HL-60 (cell line): ENCODE data around the gene RAP1GAP2.

Experiments used
- DNase-seq, 2 experiments: peaks; one replicate each; pipeline ENCODE4 v3.0.0-alpha.2; 2010 to 2020; ENCODE audit warnings: low read depth in 1 of 2, low spot score in 1 of 2
- H3K27ac ChIP-seq: fragments of 250-450 bp; sonication (Bioruptor Pico); replicated peaks from 2 replicates; pipeline ENCODE4 v1.5.1; 2020; ENCODE audit warnings: mild to moderate bottlenecking, moderate library complexity
- H3K27me3 ChIP-seq: fragments of 250-450 bp; sonication (Bioruptor Pico); 2 replicates; pipeline ENCODE4 v1.5.1; 2021; ENCODE audit warnings: mild to moderate bottlenecking, moderate library complexity; ENCODE audit not compliant: insufficient read depth, poor library complexity, severe bottlenecking
- H3K4me3 ChIP-seq: replicated peaks from 2 replicates; pipeline ENCODE4 v1.5.1; 2011; ENCODE audit warnings: mild to moderate bottlenecking, control low read depth, low read length; ENCODE audit not compliant: insufficient read depth
- GABPA ChIP-seq: IDR thresholded peaks from 2 replicates; pipeline ENCODE4 v1.6.1; 2012; ENCODE audit warnings: low read depth
- POLR2AphosphoS5 ChIP-seq: IDR thresholded peaks from 2 replicates; pipeline ENCODE4 v1.6.1; 2012; ENCODE audit warnings: low read depth
- REST ChIP-seq: IDR thresholded peaks from 2 replicates; pipeline ENCODE4 v1.6.1; 2012; ENCODE audit warnings: low read depth; ENCODE audit not compliant: insufficient replicate concordance
- SPI1 ChIP-seq: IDR thresholded peaks from 2 replicates; pipeline ENCODE4 v1.6.1; 2012; ENCODE audit warnings: low read depth, mild to moderate bottlenecking, borderline replicate concordance
- TF ChIP-seq, protein P1 (sequence below): IDR thresholded peaks from one replicate; pipeline ENCODE4 v1.5.1; 2011; ENCODE audit warnings: low read length, control low read depth, inconsistent platforms; ENCODE audit not compliant: insufficient read depth

RAP1GAP2 gene

GRCh38 chr17:2959371-2960130, 163.3 kb downstream of the RAP1GAP2 start:
- TF ChIP-seq POLR2AphosphoS5 (no peak), REST (no peak), SPI1 (no peak), GABPA (no peak)
- TF ChIP-seq, protein P1, sequence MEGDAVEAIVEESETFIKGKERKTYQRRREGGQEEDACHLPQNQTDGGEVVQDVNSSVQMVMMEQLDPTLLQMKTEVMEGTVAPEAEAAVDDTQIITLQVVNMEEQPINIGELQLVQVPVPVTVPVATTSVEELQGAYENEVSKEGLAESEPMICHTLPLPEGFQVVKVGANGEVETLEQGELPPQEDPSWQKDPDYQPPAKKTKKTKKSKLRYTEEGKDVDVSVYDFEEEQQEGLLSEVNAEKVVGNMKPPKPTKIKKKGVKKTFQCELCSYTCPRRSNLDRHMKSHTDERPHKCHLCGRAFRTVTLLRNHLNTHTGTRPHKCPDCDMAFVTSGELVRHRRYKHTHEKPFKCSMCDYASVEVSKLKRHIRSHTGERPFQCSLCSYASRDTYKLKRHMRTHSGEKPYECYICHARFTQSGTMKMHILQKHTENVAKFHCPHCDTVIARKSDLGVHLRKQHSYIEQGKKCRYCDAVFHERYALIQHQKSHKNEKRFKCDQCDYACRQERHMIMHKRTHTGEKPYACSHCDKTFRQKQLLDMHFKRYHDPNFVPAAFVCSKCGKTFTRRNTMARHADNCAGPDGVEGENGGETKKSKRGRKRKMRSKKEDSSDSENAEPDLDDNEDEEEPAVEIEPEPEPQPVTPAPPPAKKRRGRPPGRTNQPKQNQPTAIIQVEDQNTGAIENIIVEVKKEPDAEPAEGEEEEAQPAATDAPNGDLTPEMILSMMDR, result no peak
- DNase-seq, result no peak
- Histone ChIP-seq H3K27me3 (no peaks in the 10 kb centered on the region), H3K27ac (no peak overlapping the region), H3K4me3 (no peak overlapping the region)

DNA sequence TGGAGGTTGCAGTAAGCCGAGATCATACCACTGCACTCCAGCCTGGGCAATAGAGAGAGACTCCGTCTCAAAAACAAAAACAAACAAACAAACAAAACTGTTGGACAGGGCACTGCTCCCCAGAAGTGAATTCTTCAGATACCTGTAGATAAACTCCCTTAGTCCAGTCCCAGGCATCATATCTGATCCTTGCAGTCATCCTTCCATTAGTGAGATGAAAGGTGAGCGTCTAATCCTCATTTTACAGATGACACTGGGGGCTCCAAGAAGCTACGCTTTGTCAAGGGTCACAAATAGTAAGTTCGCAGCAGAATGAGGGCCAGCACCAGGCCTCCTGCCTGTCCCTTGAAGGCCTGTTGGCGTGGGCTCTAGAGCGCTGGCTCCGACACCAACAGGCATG, 165.2 kb downstream of the RAP1GAP2 start:
- TF ChIP-seq, protein P1, result no peak
- TF ChIP-seq GABPA (no peak), SPI1 (no peak), POLR2AphosphoS5 (no peak), REST (no peak)
- Histone ChIP-seq H3K4me3 (no peak overlapping the region), H3K27me3 (no peaks in the 10 kb centered on the region), H3K27ac (no peak overlapping the region)
- no peak for DNase-seq

- Histone ChIP-seq H3K4me3 (no peak overlapping the region), H3K27me3 (no peaks in the 10 kb centered on the region), H3K27ac (no peak overlapping the region)
- no peak for TF ChIP-seq POLR2AphosphoS5
- no peak for TF ChIP-seq GABPA
- no peak for TF ChIP-seq SPI1
- TF ChIP-seq REST, result no peak
- TF ChIP-seq, protein P1, result no peak
- no peak for DNase-seq
Measured at GRCh38 chr17:2962236-2962635, 166.0 kb downstream of the RAP1GAP2 start.
